ENCODE data around the gene IDNK. TPM values are rescaled to one million over a fixed set of nuclear protein-coding genes. Genes with fewer than 3 reads are reported as not detected.

IDNK gene
- total RNA-seq, 1 donor from 2014 or later: not detected

GRCh38 chr9:83628540-83628939 lies 5.6 kb downstream of the IDNK start:
- intact Hi-C loops (cut with DNase I): no loop called here
- H3K27me3 ChIP-seq: no peaks in the 10 kb centered on the region
- no peak for TF ChIP-seq POLR2A (IDR thresholded peaks at IDR 0.05)
- TF ChIP-seq CTCF (IDR thresholded peaks at IDR 0.05): no peak
- no peak for TF ChIP-seq POLR2AphosphoS5 (IDR thresholded peaks at IDR 0.05; ENCODE audit: insufficient read depth in 1 of 2, low read depth in 1 of 2)

GRCh38 chr9:83629433-83630104 lies 6.6 kb downstream of the IDNK start:
- Histone ChIP-seq H3K27me3 (no peaks in the 10 kb centered on the region), H3K4me3 (no peak overlapping the region), H3K9me3 (no peaks in the 10 kb centered on the region), H3K36me3 (no peaks in the 10 kb centered on the region), H3K4me1 (peaks cover 4% of the 10 kb centered on the region), H3K27ac (no peak overlapping the region)
- TF ChIP-seq POLR2AphosphoS5 (IDR thresholded peaks at IDR 0.05; ENCODE audit: insufficient read depth in 1 of 2, low read depth in 1 of 2) (no peak), POLR2A (IDR thresholded peaks at IDR 0.05) (no peak), CTCF (IDR thresholded peaks at IDR 0.05) (no peak)
- intact Hi-C loops (cut with DNase I): no loop called here
- DNase-seq (ENCODE audit: extremely low spot score in 2 of 2): no peak

More at GRCh38 chr9:83628540-83628939, 5.6 kb downstream of the IDNK start:
- H3K27ac ChIP-seq: no peak overlapping the region
- peaks cover 11% of the 10 kb centered on the region for H3K4me1 ChIP-seq
- no peaks in the 10 kb centered on the region for H3K36me3 ChIP-seq
- DNase-seq (ENCODE audit: extremely low spot score in 2 of 2): no peak
- no peak overlapping the region for H3K4me3 ChIP-seq
- H3K9me3 ChIP-seq: no peaks in the 10 kb centered on the region

- Histone ChIP-seq H3K36me3 (no peaks in the 10 kb centered on the region), H3K9me3 (no peaks in the 10 kb centered on the region), H3K27ac (no peak overlapping the region), H3K4me1 (peaks cover 4% of the 10 kb centered on the region), H3K27me3 (no peaks in the 10 kb centered on the region), H3K4me3 (no peak overlapping the region)
- TF ChIP-seq POLR2A (IDR thresholded peaks at IDR 0.05): no peak
- TF ChIP-seq CTCF (IDR thresholded peaks at IDR 0.05): no peak
- intact Hi-C loops (cut with DNase I): no loop called here
- DNase-seq (ENCODE audit: extremely low spot score in 2 of 2): no peak
These were observed 8.1 kb downstream of the IDNK start for GRCh38 chr9:83630938-83631457.

- Histone ChIP-seq H3K27ac (no peak overlapping the region), H3K4me1 (peaks cover 4% of the 10 kb centered on the region), H3K36me3 (no peaks in the 10 kb centered on the region), H3K9me3 (no peaks in the 10 kb centered on the region), H3K27me3 (no peaks in the 10 kb centered on the region), H3K4me3 (no peak overlapping the region)
- intact Hi-C loops (cut with DNase I): no loop called here
- TF ChIP-seq CTCF (IDR thresholded peaks at IDR 0.05) (no peak), POLR2A (IDR thresholded peaks at IDR 0.05) (no peak), POLR2AphosphoS5 (IDR thresholded peaks at IDR 0.05; ENCODE audit: insufficient read depth in 1 of 2, low read depth in 1 of 2) (no peak)
- no peak for DNase-seq (ENCODE audit: extremely low spot score in 2 of 2)
These were observed 10.3 kb downstream of the IDNK start for GRCh38 chr9:83633255-83633654.

- TF ChIP-seq CTCF (IDR thresholded peaks at IDR 0.05): no peak
- TF ChIP-seq POLR2AphosphoS5 (IDR thresholded peaks at IDR 0.05; ENCODE audit: insufficient read depth in 1 of 2, low read depth in 1 of 2): no peak
- no peak for TF ChIP-seq POLR2A (IDR thresholded peaks at IDR 0.05)
- H3K36me3 ChIP-seq: no peaks in the 10 kb centered on the region
- intact Hi-C loops (cut with DNase I): no loop called here
- H3K9me3 ChIP-seq: no peaks in the 10 kb centered on the region
- H3K27me3 ChIP-seq: no peaks in the 10 kb centered on the region
- H3K4me1 ChIP-seq: peaks cover 4% of the 10 kb centered on the region
- H3K27ac ChIP-seq: no peak overlapping the region
- no peak for DNase-seq (ENCODE audit: extremely low spot score in 2 of 2)
- no peak overlapping the region for H3K4me3 ChIP-seq
These were observed 10.7 kb downstream of the IDNK start for GRCh38 chr9:83633676-83634075.
